HG03135 (cell line): ENCODE results near the gene PNMA8C.

Source experiments
- ATAC-seq: cut with Tn5 transposase; IDR thresholded peaks from one replicate; pipeline ENCODE4 v1.9.1; 2021; ENCODE audit warnings: mild to moderate bottlenecking, moderate library complexity; ENCODE audit not compliant: unreplicated experiment

The PNMA8C gene

DNA sequence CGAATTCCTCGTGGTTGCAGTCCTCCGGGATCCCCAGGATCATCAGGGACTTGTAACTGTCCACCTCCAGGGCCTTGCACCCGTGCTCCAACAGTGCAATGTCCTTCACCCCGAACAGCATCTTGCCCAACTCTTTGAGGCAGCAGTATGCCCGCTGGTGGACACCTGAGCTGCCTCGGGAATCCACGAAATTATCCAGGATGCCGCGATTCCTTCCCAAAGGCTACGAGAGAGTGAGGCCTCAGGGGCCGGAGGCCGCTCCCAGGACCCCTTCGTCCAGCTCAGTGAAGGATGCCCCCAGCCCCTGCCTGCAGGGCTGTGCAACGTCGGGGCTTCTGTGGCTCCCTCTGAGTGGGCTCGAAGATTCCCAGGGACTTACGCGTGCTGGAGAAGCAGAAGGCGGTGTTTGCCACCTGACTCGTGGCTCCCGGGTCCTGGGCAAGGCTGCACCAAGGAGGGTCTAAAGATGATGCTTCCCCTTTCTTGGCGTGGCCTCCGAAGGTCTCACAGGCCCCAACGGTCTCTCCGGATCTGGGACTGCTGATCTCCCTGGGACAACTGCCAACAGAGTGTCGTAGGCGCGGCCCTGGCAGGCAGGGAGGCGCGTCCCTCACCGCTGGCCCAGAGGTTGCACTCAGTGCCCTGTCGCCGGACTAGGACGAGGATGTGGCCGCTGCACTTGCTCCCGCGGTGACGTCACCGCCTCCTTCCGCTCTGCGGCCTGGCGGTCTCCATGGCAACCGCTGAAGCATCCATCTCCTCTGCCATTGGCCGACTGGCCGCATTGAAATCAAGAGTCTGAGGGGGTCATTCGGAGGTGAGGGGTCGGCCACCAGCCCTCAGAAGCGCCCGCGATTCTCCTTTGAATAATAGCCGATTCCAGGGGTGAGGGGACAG lies at the start of gene PNMA8C:
Gene PNMA8C, minus strand, starts transcription at position 698 of the 897 bp plus-strand sequence. Its CDS starts 577 bp downstream, at position 121.
- no peak for ATAC-seq

DNA sequence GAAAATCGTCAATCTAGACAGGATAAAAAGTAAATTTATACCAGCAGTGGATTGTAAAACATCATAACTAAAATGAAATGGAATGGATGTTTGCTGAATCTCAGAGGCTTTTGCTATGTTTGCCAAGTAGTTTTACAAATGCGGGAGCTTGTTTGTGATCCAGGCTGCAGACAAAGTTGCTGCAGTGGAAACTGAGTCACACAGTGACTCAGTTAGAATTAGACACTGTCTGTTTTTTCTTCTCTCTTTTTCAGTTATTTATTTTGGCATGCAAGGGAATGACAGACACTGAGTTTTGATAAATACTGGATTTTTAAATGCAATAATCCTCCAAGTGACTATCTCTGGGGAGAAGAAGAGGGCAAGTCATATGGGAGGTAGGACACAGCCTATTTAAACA lies 47.2 kb upstream of the PNMA8C start:
- ATAC-seq, result no peak

DNA sequence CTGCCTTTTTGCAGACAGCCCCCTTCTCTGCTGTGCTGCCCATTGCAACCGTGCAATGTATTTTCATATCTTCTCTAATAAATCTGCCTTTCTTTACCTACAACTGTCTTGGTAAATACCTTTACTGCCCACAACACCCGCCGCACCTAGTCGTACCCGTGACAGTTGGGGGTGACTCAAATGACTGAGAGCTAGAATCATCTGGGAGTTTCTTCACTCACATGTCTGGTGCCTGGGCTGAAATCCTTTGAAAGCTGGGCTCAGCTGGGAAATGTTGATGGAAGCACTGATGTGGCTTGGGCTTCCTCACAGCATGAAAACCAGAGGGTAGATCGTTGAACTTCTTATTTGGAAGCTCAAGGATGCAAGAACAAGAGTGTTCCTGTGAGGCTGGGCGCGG lies 45.5 kb upstream of the PNMA8C start:
- no peak for ATAC-seq

DNA sequence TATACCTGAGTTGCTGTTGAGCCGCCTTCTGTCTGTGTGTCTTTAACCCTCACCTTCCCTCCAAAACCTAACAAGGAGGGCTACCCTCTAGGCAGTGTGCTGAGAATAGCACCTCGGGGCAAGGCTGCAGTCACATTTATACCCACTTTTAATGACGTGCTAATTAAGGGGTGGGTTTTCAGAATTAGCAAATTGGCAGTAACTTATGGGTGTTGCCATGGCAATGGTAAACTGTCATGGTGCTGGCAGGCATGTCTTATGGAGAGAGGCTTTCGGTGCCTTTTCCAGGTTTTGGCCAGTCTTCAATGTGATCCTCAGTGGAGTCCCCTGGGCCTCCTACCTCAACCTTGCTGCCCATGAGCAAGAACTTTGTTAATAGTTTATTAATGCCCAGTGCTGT lies 43.9 kb upstream of the PNMA8C start:
- ATAC-seq, result no peak

DNA sequence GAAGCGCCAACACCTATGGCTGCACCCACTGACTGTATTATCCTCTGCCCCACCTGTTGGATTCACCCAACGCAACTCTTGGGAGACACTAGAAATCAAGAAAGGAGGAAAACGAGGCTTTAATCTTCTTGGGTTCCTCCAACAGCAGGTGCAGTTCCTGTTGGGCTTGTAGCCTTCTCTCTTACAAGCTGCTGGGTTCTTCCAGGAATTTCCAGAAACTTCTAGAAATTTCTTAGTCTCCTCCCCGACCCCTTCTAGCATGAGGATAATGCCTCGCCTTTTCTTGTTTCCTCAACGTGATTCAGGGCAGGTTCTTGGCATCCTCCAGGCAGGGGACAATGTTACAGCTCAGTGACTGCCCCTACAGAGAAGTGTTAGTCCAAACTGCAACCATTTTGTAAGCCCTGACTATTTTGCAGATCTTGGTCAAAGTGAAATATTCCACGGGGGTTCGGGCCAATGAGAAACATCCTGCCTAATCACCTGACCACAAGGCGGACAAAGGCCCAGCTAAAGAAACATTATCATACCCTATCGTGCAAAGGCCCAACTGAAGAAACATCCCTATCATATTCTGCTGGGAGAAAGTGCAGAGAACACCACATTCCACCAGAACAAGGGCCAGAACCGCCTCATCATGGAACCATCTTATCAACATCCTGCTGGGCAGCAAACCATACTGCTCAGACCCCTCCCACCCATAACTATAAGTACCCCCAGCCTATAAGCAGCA lies 43.2 kb upstream of the PNMA8C start:
- no peak for ATAC-seq

DNA sequence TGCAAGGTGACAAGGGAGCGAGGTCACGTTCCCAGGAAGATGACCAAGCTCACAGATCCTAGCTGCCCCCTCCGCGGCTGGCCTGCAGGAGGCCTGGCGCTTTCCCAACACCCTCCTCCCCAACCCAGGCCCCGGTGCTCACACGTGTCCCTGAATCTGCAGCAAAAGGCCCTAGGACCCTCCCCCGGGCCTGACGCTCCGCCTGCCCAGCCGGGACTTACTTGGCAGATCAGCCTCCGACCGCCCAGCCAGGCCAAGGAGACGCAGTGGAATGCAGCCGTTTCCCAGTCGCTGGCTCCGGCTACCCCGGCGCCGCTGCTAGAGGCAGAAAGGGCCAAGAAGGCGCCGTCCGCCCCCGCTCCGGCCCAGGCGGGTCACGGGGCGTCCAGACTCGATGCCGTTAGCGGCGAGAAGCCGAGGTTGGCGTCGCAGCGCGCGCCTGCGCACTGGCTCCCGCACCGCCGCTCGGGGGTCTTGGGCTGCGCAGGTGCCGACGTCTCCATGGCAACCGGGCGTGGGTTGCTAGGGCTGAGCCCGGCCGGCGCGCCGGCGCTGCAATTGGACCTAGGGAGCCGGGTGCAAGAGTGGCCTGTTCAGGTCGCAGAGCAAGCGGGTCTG lies 42.5 kb upstream of the PNMA8C start, which contains the start of gene PNMA8A:
Gene PNMA8A, minus strand, starts transcription at position 448 of the 618 bp plus-strand sequence. CDS start 528 bp downstream, outside the sequence.
- ATAC-seq, result no peak

DNA sequence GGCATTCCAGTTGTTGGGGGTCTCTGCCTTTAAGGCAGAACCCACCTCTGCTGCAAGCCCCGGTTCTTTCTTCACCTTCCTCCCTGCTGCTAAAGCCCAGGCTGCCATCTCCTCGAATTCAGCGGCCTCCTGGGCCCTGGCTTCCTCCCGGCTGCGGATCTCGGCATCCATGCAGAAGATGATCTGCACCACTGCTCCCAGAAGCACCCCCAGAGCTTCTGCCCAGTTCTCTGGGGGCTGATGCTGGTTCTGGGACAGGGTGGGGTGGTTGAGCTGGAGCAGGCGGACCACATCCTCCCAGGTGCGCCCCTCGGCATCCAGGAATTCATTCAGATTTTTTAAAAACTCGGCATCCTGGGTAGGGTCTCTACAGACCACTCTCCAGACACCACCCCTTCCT lies 41.6 kb upstream of the PNMA8C start:
- no peak for ATAC-seq

DNA sequence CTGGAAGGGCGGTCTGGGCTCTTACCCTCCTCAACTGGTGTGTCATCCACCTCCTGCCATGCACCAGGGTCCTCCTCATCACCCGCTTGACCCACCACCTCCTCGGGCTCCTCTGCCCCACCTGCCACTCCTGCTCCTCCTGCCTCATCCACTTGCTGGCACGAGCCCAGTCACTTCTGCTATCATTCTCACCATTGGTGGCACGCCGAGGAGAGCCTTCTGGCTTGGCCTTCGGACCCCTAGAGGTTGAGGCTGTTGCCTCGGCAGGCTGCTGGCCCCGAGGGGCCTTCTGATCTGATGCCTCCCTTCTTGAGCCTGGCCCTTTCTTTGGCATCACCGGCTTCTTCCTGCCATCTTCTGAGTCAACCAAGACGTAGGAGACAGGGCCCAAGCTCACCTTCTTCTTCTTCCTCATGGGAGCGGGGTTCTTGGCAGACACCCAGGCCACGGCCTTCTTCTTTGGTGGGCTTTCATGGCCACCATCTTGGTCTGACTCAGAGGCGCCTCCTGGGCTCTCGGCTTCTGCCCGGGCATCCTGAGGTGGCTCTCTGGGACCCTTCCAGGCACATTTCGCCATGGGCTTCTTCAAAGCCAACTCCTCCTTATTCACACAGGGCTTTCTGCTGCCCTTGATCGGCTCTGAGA lies 40.9 kb upstream of the PNMA8C start:
- no peak for ATAC-seq

DNA sequence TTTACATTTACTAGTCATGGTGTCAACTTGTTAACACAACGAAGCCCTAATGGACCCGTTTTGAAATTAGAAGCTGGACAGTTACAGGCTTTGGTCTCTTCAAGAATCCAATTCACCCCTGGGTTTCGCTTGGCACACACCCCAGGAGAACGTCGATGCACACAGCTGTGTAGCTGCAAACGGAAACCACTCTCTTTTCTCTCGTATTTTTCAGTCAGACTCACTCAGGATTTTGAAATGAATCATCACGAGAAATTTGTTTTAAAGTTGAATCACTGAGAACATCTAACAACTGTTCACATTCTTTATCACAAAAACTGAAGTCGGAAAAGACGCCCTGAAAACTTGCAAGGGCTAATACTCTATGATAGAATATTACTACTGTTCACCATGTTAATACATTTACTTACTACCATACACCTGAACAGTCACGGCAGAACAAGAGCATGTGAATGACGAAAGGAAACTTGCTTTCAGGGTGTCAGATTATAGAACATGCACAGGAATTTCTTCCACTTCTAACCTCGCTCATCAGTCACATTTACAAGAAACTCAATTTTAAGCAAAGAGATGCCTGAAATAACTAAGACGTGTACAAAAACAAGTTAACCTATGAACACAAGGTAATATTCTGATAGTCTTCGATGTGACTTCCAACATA lies 37.9 kb upstream of the PNMA8C start:
- ATAC-seq, result no peak

DNA sequence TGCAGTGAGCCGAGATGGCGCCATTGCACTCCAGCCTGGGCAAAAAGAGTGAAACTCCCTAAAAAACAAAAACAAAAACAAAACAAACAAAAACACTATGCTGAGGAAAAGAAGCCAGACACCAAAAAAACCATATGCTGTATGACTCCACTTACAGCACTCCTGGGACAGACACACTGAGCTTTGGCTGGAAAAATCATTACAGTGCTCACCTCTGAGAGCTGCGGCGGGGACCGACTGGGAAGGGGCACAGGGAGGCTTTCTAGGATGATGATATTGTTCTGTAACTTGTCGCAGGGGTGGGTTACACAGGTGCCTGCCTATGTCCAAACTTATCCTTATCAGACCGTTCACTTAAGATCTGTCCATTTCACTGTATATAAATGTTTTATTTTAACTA lies 34.8 kb upstream of the PNMA8C start:
- no peak for ATAC-seq

DNA sequence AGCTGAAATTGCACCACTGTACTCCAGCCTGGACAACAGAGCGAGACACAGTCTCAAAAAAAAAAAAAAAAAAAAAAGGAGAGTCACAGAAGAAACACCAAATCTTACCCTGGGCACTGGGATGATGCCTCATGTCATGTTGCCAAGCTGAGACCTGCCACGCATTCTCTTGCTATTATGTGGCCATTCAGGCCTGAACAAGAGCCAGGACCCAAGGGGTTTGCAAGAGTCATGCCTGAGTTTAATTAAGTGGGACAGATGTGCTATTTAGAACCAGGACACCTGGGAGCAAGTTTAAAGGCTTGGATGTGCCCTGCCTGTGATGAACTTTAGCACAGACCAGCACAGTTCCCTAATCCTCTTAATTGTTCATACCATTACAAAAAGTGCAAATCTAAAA lies 32.8 kb upstream of the PNMA8C start:
- ATAC-seq, result no peak

DNA sequence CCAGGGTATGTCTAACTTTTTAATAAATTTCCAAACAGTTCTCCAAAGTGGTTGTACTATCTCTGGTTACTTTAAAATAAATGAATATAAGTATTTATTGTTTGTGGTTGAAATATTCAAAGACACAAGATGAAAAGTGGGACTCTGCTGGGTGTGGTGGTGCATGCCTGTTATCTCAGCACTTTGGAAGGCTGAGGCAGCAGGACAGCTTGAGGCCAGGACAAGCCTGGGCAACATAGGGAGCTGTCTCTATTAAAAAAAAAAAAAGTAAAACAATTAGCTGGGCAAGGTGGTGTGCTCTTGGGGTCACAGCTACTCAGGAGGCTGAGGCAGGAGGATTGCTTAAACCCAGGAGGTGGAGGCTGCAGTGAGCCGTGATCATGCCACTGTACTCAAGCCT lies 32.2 kb upstream of the PNMA8C start:
- no peak for ATAC-seq

DNA sequence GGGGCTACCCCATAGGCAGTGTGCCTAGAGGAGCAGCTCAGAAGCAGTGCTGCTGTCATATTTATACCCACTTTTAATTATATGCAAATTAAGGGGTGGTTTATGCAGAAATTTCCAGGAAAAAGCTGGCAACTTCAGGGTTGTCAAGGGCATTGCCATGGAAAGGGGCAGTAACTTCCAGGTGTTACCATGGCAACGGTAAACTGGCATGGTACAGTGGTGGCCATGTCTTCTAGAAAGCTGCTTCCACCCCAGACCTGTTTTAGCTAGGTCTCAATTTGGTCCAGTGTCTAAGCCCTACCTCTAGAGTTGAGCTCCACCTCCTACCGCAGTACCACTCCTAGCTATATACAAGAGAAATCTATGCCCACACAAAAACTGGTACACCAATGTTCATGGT lies 31.3 kb upstream of the PNMA8C start:
- ATAC-seq, result no peak

DNA sequence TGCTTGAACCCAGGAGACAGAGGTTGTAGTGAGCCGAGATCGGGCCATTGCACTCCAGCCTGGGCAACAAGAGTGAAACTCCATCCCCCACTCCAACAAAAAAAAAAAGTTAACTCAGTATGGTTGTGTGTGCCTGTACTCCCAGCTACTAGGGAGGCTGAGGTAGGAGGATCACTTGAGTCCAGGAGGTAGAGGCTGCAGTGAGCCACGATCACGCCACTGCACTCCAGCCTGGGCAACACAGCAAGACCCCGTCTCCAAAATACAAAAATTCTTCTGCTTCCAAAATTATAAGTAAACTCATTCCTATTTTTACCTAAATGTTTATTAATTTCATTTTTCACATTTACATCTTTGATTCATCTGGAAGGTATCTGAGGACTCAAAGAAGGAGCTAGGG lies 28.2 kb upstream of the PNMA8C start:
- no peak for ATAC-seq

DNA sequence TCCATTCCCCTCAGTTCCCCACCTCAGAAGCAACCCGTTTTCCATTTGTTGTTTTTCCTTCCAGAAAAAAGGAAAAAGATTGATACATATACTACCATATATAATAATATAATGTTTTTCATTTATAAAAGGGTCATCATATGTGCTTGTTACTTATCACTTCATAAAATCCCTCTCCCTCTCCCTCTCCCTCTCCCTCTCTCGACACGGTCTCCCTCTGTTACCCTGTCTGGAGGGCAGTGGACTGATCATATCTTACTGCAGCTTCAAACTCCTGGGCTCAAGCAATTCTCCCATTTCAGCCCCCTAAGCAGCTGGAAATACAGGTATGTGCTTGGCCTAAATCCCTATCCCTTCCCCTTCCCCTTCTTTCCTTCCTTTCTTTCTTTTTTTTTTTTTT lies 25.5 kb upstream of the PNMA8C start:
- ATAC-seq, result no peak

DNA sequence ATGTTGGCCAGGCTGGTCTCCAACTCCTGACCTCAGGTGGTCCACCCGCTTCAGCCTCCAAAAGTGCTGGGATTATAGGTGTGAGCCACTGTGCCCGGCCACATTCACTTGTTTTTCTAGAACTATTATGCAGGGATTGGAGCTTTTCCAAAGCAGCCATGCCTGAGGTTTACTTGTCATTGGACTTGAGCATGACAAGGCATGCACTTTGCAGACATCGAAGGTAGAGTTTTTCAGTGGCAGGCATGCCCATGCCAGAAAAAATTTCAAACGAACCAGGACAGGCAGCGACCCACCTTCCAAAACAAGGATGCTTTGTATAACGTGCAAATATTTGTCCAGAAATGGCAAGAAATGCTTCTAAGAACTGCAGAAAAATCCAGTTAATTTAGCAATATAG lies 24.9 kb upstream of the PNMA8C start:
- ATAC-seq, result no peak

DNA sequence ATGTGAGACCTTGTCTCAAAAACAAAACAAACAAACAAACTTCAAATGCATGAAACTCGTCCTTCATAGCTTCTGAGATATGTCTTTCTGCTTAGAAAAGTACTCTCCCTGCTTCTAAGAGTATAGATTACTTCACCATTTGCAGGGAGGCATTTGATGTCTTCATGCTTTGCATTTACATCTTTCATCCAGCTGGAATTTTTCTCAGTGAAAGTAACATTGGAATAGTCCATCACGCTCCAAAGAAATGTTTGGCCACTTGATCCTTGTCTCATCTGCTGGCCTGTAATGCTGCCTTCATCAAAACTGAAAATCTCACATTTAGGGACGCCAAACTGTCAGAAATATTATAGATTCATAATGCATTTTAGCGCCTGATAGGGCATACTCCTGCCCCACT lies 23.4 kb upstream of the PNMA8C start:
- no peak for ATAC-seq

DNA sequence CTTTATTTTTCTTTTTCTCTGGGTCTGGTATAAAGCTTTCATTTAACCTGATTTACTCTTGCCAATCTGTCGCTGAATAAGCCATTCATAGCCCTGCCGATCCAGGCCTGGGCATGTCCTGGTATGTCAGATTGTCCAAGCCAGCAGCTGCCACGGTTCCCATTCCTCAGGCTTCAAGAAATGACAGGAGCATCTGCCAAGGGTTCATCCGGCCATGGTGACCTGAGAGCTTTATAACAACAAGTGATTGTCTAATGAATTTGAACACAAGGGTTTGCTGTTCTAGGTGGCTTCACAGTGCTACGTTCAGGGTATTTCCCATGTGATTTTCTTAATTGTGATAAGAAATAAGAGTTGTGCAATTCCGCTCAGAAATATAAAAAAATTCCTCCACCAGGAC lies 22.6 kb upstream of the PNMA8C start:
- ATAC-seq, result no peak

DNA sequence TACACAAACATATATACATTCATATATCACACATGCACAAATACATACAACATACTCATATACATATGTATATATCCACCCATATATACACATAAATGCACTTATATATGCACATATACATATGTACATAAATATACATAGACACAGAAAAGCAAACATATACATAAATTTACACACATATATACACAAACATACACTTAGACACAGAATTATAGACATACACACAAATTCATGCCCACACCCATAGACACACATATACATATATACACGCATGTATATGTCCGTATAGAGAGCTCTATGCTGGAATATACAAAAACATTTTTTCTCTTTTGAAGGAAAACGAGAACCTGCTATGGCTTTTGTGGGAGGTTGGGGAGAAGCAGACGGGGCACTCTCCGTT lies 22.0 kb upstream of the PNMA8C start:
- no peak for ATAC-seq

DNA sequence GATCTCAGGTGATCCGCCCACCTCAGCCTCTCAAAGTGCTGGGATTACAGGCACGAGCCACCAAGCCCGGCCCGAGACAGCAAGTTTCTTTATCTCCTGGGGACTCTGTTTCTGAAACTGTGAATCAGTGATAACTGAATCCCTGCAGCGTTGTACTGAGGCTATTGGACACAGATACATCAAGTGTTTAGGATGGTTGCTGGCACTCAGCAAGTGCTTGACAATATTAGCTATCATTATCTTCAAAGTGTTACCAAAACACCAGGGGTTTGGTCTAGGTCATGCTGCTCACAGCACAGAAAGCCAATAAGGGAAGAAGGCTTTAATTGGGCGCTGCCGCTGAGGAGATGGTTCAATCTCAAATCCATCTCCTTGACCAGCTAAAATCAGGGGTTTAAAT lies 20.5 kb upstream of the PNMA8C start:
- no peak for ATAC-seq

DNA sequence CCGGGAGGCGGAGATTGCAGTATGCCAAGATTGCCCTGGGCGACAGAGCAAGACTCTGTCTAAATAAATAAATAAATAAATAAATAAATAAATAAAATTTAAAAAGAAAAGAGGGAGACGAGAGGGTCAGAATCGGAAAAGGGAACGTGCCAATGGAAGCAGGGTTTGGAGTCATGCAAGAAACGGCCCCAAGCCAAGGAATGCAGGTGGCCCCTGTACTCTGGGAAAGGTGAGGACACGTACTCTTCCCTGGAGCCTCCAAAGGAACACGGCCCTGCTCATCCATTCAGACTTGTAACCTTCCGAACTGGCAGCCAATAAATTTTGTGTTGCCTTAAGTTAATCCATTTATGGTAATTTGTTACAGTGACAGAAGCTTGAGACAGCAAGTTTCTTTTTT lies 19.9 kb upstream of the PNMA8C start:
- no peak for ATAC-seq
